Spleen (tissue), 7 donors: ENCODE data around the gene EIF3K.

Experiments
- CTCF ChIP-seq, 11 experiments: fragments of 200-600 bp in 7 of 11; fragments of 450-650 bp in 4 of 11; sonication (generic) in 4 of 11; IDR thresholded peaks in 8 of 11; conservative IDR thresholded peaks in 3 of 11; 1 replicate in 7 of 11; 2 replicates in 4 of 11; pipeline versions ENCODE4 v1.4.0 to v1.8.0; 2016 to 2021; ENCODE audit warnings: antibody characterized with exemption in 11 of 11, inconsistent platforms in 4 of 11, mild to moderate bottlenecking in 1 of 11
- POLR2A ChIP-seq, 3 donors: fragments of 450-650 bp; IDR thresholded peaks; one replicate each; pipeline ENCODE4 v1.5.1; 2017; ENCODE audit warnings: antibody characterized with exemption in 3 of 3, mild to moderate bottlenecking in 1 of 3
- donor health status: DM: no; HTN: no; CAD: no; lungs with moderate emphysema.
- donor health status: DM: no; HTN: no; CAD: no.
- donor health status: DM: no; HTN: no; CAD: no.

GRCh38 chr19:38629568-38629967 lies 10.6 kb downstream of the EIF3K start:
- TF ChIP-seq CTCF (IDR thresholded peaks at IDR 0.05 in 8 of 11, conservative IDR thresholded peaks at IDR 0.05 in 3 of 11) = no peak
- TF ChIP-seq POLR2A (IDR thresholded peaks at IDR 0.05) = no peak
